ENCODE data around the gene PLEKHB2. TPM values are rescaled to one million over a fixed set of nuclear protein-coding genes. Genes with fewer than 3 reads are reported as not detected.

PLEKHB2 gene
- total and polyA plus RNA-seq, 2 donors from 2014 or later, result 85.4 to 110 TPM

DNA sequence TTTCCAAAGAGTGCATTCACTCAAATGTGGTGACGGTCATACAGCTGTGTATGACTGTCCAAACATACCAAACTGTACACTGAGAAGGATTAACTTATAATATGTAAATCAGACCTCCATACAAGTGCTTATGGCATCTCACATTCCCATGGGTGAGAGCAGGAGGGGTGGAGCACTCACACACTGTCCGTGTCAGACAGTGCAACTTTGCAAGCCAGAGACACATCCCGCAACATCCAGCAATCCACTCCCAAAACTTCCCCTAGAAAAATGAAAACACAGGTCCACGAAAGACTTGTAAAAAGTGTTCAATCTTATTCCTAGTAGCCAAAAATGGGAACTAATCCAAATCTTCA is 48.2 kb upstream of the PLEKHB2 start:
- DNase-seq (no peak), FAIRE-seq (no peak)
- Histone ChIP-seq H3K9me3 (ENCODE audit: control insufficient read depth in 2 of 3, insufficient read depth in 1 of 3, low read length in 3 of 3) (no peaks in the 10 kb centered on the region), H3K27me3 (ENCODE audit: control insufficient read depth, insufficient read depth, low read length) (no peaks in the 10 kb centered on the region), H3K27ac (ENCODE audit: low read depth in 2 of 2, low read length in 2 of 2) (no peak overlapping the region), H3K4me3 (ENCODE audit: low read length in 3 of 3) (no peak overlapping the region), H3K36me3 (ENCODE audit: control insufficient read depth in 2 of 3, insufficient read depth in 3 of 3, low read length in 3 of 3) (peaks cover 4 to 42% (median 10%) of the 10 kb centered on the region in 3 donors), H3K9ac (ENCODE audit: low read length in 3 of 3) (no peak overlapping the region), H3K4me1 (ENCODE audit: control insufficient read depth in 2 of 3, insufficient read depth in 2 of 3, low read depth in 1 of 3, low read length in 3 of 3) (peaks cover 0 to 12% (median 4%) of the 10 kb centered on the region in 3 donors)
- intact Hi-C loops (cut with DNase I), result no loop called here
- TF ChIP-seq, protein P1, sequence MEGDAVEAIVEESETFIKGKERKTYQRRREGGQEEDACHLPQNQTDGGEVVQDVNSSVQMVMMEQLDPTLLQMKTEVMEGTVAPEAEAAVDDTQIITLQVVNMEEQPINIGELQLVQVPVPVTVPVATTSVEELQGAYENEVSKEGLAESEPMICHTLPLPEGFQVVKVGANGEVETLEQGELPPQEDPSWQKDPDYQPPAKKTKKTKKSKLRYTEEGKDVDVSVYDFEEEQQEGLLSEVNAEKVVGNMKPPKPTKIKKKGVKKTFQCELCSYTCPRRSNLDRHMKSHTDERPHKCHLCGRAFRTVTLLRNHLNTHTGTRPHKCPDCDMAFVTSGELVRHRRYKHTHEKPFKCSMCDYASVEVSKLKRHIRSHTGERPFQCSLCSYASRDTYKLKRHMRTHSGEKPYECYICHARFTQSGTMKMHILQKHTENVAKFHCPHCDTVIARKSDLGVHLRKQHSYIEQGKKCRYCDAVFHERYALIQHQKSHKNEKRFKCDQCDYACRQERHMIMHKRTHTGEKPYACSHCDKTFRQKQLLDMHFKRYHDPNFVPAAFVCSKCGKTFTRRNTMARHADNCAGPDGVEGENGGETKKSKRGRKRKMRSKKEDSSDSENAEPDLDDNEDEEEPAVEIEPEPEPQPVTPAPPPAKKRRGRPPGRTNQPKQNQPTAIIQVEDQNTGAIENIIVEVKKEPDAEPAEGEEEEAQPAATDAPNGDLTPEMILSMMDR (IDR thresholded peaks at IDR 0.05; ENCODE audit: borderline replicate concordance, extremely low read depth, insufficient read depth), result no peak

DNA sequence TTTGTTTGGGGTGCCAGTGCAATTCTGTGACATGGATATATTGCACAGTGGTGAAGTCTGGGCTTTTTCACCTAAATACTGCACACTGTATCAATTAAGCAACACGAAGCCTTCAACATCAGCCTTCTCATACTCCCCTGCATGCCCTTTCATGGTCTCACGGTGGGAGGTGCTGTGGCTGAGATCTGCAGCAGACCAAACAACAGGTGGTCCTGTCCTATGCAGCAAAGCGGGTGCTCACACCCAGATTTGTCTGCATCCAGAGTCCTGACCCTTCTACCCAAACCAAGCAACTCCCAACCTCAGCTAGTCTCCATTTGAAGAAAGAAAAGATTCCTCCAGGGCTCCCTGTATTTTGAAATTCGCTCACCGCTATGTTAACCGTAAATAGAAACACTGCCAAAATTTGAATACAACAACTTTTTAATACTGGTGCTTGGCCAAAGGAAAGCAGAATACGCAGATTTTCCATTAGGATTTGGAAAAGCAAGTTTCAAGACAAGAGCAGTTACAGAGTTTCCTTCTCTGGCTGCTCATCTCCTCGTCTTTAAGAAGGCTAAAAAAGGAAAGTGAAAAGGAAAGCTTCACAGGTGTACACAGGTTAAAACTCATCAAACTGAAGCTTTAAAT is 46.8 kb upstream of the PLEKHB2 start:
- FAIRE-seq (no peak), DNase-seq (no peak)
- Histone ChIP-seq H3K4me1 (ENCODE audit: control insufficient read depth in 2 of 3, insufficient read depth in 2 of 3, low read depth in 1 of 3, low read length in 3 of 3) (peaks cover 0 to 14% (median 8%) of the 10 kb centered on the region in 3 donors), H3K27ac (ENCODE audit: low read depth in 2 of 2, low read length in 2 of 2) (no peak overlapping the region), H3K4me3 (ENCODE audit: low read length in 3 of 3) (no peak overlapping the region), H3K27me3 (ENCODE audit: control insufficient read depth, insufficient read depth, low read length) (no peaks in the 10 kb centered on the region), H3K36me3 (ENCODE audit: control insufficient read depth in 2 of 3, insufficient read depth in 3 of 3, low read length in 3 of 3) (peaks cover 0 to 32% (median 8%) of the 10 kb centered on the region in 3 donors), H3K9me3 (ENCODE audit: control insufficient read depth in 2 of 3, insufficient read depth in 1 of 3, low read length in 3 of 3) (no peaks in the 10 kb centered on the region), H3K9ac (ENCODE audit: low read length in 3 of 3) (no peak overlapping the region)
- intact Hi-C loops (cut with DNase I), result no loop called here
- TF ChIP-seq, protein P1 (IDR thresholded peaks at IDR 0.05; ENCODE audit: borderline replicate concordance, extremely low read depth, insufficient read depth), result no peak

DNA sequence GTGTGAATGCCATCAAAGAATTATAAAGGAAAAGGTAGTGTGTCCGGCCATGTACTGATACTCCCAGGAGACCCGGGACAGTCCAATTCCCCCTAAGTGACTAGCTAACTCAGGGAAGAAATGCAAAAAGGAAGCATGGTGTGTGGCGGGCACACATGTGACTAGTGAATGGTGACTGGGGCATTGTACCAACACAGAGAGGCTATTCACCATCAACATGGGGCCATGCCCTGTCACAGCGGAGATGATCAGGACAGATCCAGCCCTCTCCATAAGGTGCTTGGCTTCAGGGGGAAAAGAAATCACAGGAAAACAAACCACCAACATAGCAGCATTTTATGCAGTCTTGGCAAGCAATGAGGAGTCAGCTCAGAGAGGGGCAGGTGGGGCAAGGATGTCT is 46.2 kb upstream of the PLEKHB2 start:
- Histone ChIP-seq H3K27me3 (ENCODE audit: control insufficient read depth, insufficient read depth, low read length) (no peaks in the 10 kb centered on the region), H3K36me3 (ENCODE audit: control insufficient read depth in 2 of 3, insufficient read depth in 3 of 3, low read length in 3 of 3) (peaks cover 0 to 27% (median 8%) of the 10 kb centered on the region in 3 donors), H3K9ac (ENCODE audit: low read length in 3 of 3) (no peak overlapping the region), H3K9me3 (ENCODE audit: control insufficient read depth in 2 of 3, insufficient read depth in 1 of 3, low read length in 3 of 3) (no peaks in the 10 kb centered on the region), H3K27ac (ENCODE audit: low read depth in 2 of 2, low read length in 2 of 2) (no peak overlapping the region), H3K4me1 (ENCODE audit: control insufficient read depth in 2 of 3, insufficient read depth in 2 of 3, low read depth in 1 of 3, low read length in 3 of 3) (peaks cover 0 to 16% (median 12%) of the 10 kb centered on the region in 3 donors), H3K4me3 (ENCODE audit: low read length in 3 of 3) (no peak overlapping the region)
- DNase-seq (no peak), FAIRE-seq (no peak)
- TF ChIP-seq, protein P1 (IDR thresholded peaks at IDR 0.05; ENCODE audit: borderline replicate concordance, extremely low read depth, insufficient read depth), result no peak
- intact Hi-C loops (cut with DNase I), result no loop called here

All from kidney (tissue), 14 donors.